GM12878 (cell line): ENCODE data around the gene FAM187B. TPM values are rescaled to one million over a fixed set of nuclear protein-coding genes. Genes with fewer than 3 reads are reported as not detected.

Experiments used
- ATF2 ChIP-seq: IDR thresholded peaks from 2 replicates; pipeline ENCODE4 v1.6.1; 2012; ENCODE audit warnings: low read length, inconsistent platforms
- ATF7 ChIP-seq: fragments of 450-650 bp; IDR thresholded peaks from 2 replicates; pipeline ENCODE4 v1.6.1; 2016; ENCODE audit warnings: low read depth, mild to moderate bottlenecking
- BACH1 ChIP-seq: fragments of 450-650 bp; IDR thresholded peaks from 2 replicates; pipeline ENCODE4 v1.6.1; 2017; ENCODE audit warnings: mild to moderate bottlenecking, borderline replicate concordance
- CBX5 ChIP-seq: sonication (generic); IDR thresholded peaks from 2 replicates; pipeline ENCODE4 v1.6.1; 2016; ENCODE audit warnings: low read depth, moderate library complexity, mild to moderate bottlenecking, inconsistent platforms
- CEBPZ ChIP-seq: fragments of 150-350 bp; IDR thresholded peaks from 2 replicates; pipeline ENCODE4 v1.6.1; 2016; ENCODE audit warnings: low read depth, low read length
- EED ChIP-seq: sonication (generic); IDR thresholded peaks from 2 replicates; pipeline ENCODE4 v1.6.1; 2016; ENCODE audit warnings: antibody characterized with exemption, low read depth
- ELK1 ChIP-seq: IDR thresholded peaks from 2 replicates; pipeline ENCODE4 v1.6.1; 2012; ENCODE audit warnings: low read depth, low read length, improper control_type of control experiment
- ETV6 ChIP-seq, 2 experiments: fragments of 450-650 bp in 1 of 2; IDR thresholded peaks in 1 of 2; conservative IDR thresholded peaks in 1 of 2; 2 replicates each; pipeline ENCODE4 v1.6.1; 2014; ENCODE audit warnings: antibody characterized with exemption in 1 of 2, borderline replicate concordance in 1 of 2, low read depth in 1 of 2, mild to moderate bottlenecking in 1 of 2, moderate library complexity in 1 of 2
- GATAD2B ChIP-seq: fragments of 450-650 bp; conservative IDR thresholded peaks from 2 replicates; pipeline ENCODE4 v1.6.1; 2017; ENCODE audit warnings: low read depth, mild to moderate bottlenecking, moderate library complexity
- IRF3 ChIP-seq: fragments of 450-650 bp; IDR thresholded peaks from 2 replicates; pipeline ENCODE4 v1.6.1; 2014; ENCODE audit warnings: mild to moderate bottlenecking
- IRF4 ChIP-seq: IDR thresholded peaks from 2 replicates; pipeline ENCODE4 v1.6.1; 2011; ENCODE audit warnings: low read depth, low read length
- MEF2B ChIP-seq: fragments of 450-650 bp; IDR thresholded peaks from 2 replicates; pipeline ENCODE4 v1.6.1; 2018; ENCODE audit warnings: mild to moderate bottlenecking, moderate library complexity; ENCODE audit not compliant: partially characterized antibody, poor library complexity, severe bottlenecking
- NFYB ChIP-seq: IDR thresholded peaks from 2 replicates; pipeline ENCODE4 v1.6.1; 2011; ENCODE audit warnings: low read depth, mild to moderate bottlenecking, low read length, improper control_type of control experiment, moderate library complexity; ENCODE audit not compliant: insufficient read depth
- POLR2A ChIP-seq: IDR thresholded peaks from 2 replicates; pipeline ENCODE4 v1.6.1; 2011; ENCODE audit warnings: low read depth, mild to moderate bottlenecking, low read length
- POLR2AphosphoS2 ChIP-seq: IDR thresholded peaks from 2 replicates; pipeline ENCODE4 v1.6.1; 2011; ENCODE audit warnings: low read depth, mild to moderate bottlenecking, low read length, improper control_type of control experiment, moderate library complexity
- SMC3 ChIP-seq: IDR thresholded peaks from 2 replicates; pipeline ENCODE4 v1.6.1; 2011; ENCODE audit warnings: low read length, improper control_type of control experiment, borderline replicate concordance
- TAF1 ChIP-seq: IDR thresholded peaks from 2 replicates; pipeline ENCODE4 v1.6.1; 2011; ENCODE audit warnings: mild to moderate bottlenecking, low read depth, low read length, borderline replicate concordance
- TBL1XR1 ChIP-seq: IDR thresholded peaks from 2 replicates; pipeline ENCODE4 v1.6.1; 2012; ENCODE audit warnings: low read depth, low read length, improper control_type of control experiment
- TCF7 ChIP-seq: IDR thresholded peaks from 2 replicates; pipeline ENCODE4 v1.6.1; 2014; ENCODE audit warnings: antibody characterized with exemption, borderline replicate concordance
- USF1 ChIP-seq: IDR thresholded peaks from 2 replicates; pipeline ENCODE4 v1.6.1; 2011; ENCODE audit warnings: borderline replicate concordance, low read depth, mild to moderate bottlenecking, moderate library complexity, mixed read lengths, low read length; ENCODE audit not compliant: insufficient read depth; ENCODE audit errors: extremely low read length
- ZNF207 ChIP-seq: fragments of 450-650 bp; IDR thresholded peaks from 2 replicates; pipeline ENCODE4 v1.6.1; 2014; ENCODE audit warnings: antibody characterized with exemption, mild to moderate bottlenecking, borderline replicate concordance
- ZNF274 ChIP-seq: IDR thresholded peaks from one replicate; pipeline ENCODE4 v1.8.0; 2011; ENCODE audit not compliant: insufficient read length, insufficient read depth
- ZSCAN29 ChIP-seq: fragments of 450-650 bp; IDR thresholded peaks from 2 replicates; pipeline ENCODE4 v1.6.1; 2017; ENCODE audit warnings: mild to moderate bottlenecking, moderate library complexity
- polyA plus RNA-seq, 11 experiments: library from polyadenylated mRNA; depleted of rRNA in 4 of 11; unstranded in 6 of 11; stranded (reverse) in 5 of 11; fragments of >200 nt; fragmentation: Nextera tagmentation in 4 of 11; fragmentation: Illumina TruSeq in 1 of 11; extraction: Ambion mirVana in 4 of 11; extraction: Trizol in 1 of 11; gene quantifications; 1 replicate in 1 of 11; 2 replicates in 10 of 11; pipeline versions ENCODE4 v1.2.1 to v1.2.3, GENCODE V29; 2011 to 2016; ENCODE audit warnings: inconsistent platforms in 2 of 11, missing spikeins in 2 of 11, low read depth in 1 of 11
- total RNA-seq, 4 experiments: library from RNA; depleted of rRNA in 3 of 4; stranded (reverse); fragments of >200 nt in 3 of 4; fragmentation: Illumina TruSeq in 1 of 4; extraction: Trizol in 1 of 4; gene quantifications; 2 replicates each; pipeline versions ENCODE4 v1.2.1 to v1.2.3, GENCODE V29; 2013 to 2021

The FAM187B gene
- total and polyA plus RNA-seq, 10 of the 15 experiments (the other 5 are each of a cell fraction or from before 2014, with no cell fraction given) = 0.05 TPM; not detected in 9

GRCh38 chr19:35249146-35249847, 20.8 kb upstream of the FAM187B start (continued):
- TF ChIP-seq ATF2 = no peak
- TF ChIP-seq POLR2A = no peak
- TF ChIP-seq USF1 = no peak
- TF ChIP-seq BACH1 = no peak
- TF ChIP-seq POLR2AphosphoS2 = no peak
- no peak for TF ChIP-seq SMC3
- no peak for TF ChIP-seq CEBPZ
- TF ChIP-seq ELK1 = 0 out of 2 replicates have a peak, but pooled peaks have one; percentile 20
- TF ChIP-seq TBL1XR1 = no peak
- TF ChIP-seq GATAD2B = peak; percentile 80; the same call in 1 of the 2 replicates
- no peak for TF ChIP-seq IRF3
- no peak for TF ChIP-seq TCF7
- TF ChIP-seq ATF7 = no peak
- no peak for TF ChIP-seq ZNF274
- peak; percentile 83 for TF ChIP-seq EED
- TF ChIP-seq IRF4 = no peak
- no peak for TF ChIP-seq ZSCAN29
- no peak for TF ChIP-seq TAF1
- TF ChIP-seq ETV6 (conservative IDR thresholded peaks at IDR 0.05 in 1 of 2, IDR thresholded peaks at IDR 0.05 in 1 of 2; ENCODE audit: borderline replicate concordance in 1 of 2, low read depth in 1 of 2) = no peak; a peak in 1 of 4 replicates
- TF ChIP-seq NFYB = no peak
- no peak for TF ChIP-seq CBX5
- TF ChIP-seq ZNF207 = no peak
- peak; percentile 47 for TF ChIP-seq MEF2B
